MCF 10A (cell line): ENCODE measurements around the gene GPR75. TPM values are rescaled to one million over a fixed set of nuclear protein-coding genes. Genes with fewer than 3 reads are reported as not detected.
"Not testable (repeated sequence)": the region's sequence is repeated elsewhere in the genome, so short reads cannot be mapped to it uniquely, and the experiment has no call there.

Source experiments
- BruUV-seq: library from RNA; stranded (reverse); fragments of 400-500 nt; replicated peaks from 2 replicates; lab custom pipeline; 2021; lab: Mats Ljungman, UMichigan
- CTCF ChIA-PET: fragments of 300-600 bp; sonication (Branson Sonifier 250); formaldehyde crosslinking; extraction: SDS; loops from one replicate; lab custom pipeline; 2021; ENCODE audit warnings: antibody characterized with exemption, inconsistent platforms; lab: Yijun Ruan, JAX
- POLR2A ChIA-PET: fragments of 300-600, 350-650 bp; sonication (Branson Sonifier 250); formaldehyde crosslinking; extraction: SDS; loops from one replicate; lab custom pipeline; 2020; ENCODE audit warnings: antibody characterized with exemption, inconsistent platforms; lab: Yijun Ruan, JAX
- DNase-seq: peaks from one replicate; pipeline ENCODE4 v3.0.0-alpha.2; 2018; ENCODE audit not compliant: unreplicated experiment
- H3K27ac Mint-ChIP-seq: one replicate; pipeline ENCODE4 v1.8.0; 2022; ENCODE audit warnings: mild to moderate bottlenecking, low read depth, mixed read lengths; ENCODE audit not compliant: unreplicated experiment
- H3K27me3 Mint-ChIP-seq: one replicate; pipeline ENCODE4 v1.8.0; 2022; ENCODE audit warnings: mixed read lengths; ENCODE audit not compliant: insufficient read depth, unreplicated experiment
- H3K36me3 Mint-ChIP-seq: one replicate; pipeline ENCODE4 v1.8.0; 2022; ENCODE audit warnings: mild to moderate bottlenecking, moderate library complexity, mixed read lengths; ENCODE audit not compliant: insufficient read depth, unreplicated experiment
- H3K4me1 Mint-ChIP-seq: one replicate; pipeline ENCODE4 v1.8.0; 2022; ENCODE audit warnings: mixed read lengths; ENCODE audit not compliant: insufficient read depth, unreplicated experiment
- H3K4me3 Mint-ChIP-seq: one replicate; pipeline ENCODE4 v1.8.0; 2022; ENCODE audit warnings: mild to moderate bottlenecking, moderate library complexity, mixed read lengths; ENCODE audit not compliant: unreplicated experiment
- H3K9me3 Mint-ChIP-seq: one replicate; pipeline ENCODE4 v1.8.0; 2022; ENCODE audit warnings: mixed read lengths; ENCODE audit not compliant: unreplicated experiment
- intact Hi-C: fragments of 100-400 bp; cut with micrococcal nuclease; formaldehyde crosslinking; loops from 2 replicates; pipeline ENCODE4 v1.14.1; 2022
- total RNA-seq: library from RNA; stranded (reverse); gene quantifications from 2 replicates; pipeline ENCODE4 v1.2.3, GENCODE V29; 2022
- TF ChIP-seq, protein P1 (sequence below): fragments of 200-600 bp; IDR thresholded peaks from one replicate; pipeline ENCODE4 v1.8.0; 2022; ENCODE audit warnings: antibody characterized with exemption, mild to moderate bottlenecking; ENCODE audit not compliant: unreplicated experiment

The GPR75 gene
- total RNA-seq, 1 experiment from 2014 or later = 4.0 TPM

DNA sequence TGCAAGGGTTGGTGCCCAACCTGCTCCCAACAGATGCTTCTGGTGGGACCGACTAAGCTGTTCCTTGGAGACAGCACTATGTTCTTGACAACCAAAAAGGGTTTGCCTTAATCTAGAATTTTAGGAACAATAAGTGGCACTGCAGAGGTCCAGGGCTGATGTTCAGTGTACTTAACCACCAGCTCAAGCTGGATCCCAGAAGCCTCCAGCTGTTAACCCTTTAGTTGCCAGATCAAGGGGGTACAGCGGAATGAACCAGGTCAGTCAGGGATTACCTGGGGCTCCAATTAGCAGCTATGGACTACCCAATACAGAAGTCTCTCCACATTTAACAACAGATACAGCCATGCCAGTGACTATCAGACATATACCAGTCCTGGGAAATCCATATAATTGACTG, 3.5 kb downstream of the GPR75 start:
- Mint-ChIP-seq H3K9me3 (no peaks in the 10 kb centered on the region), H3K27me3 (no peaks in the 10 kb centered on the region), H3K27ac (no peak overlapping the region), H3K36me3 (peaks cover 39% of the 10 kb centered on the region), H3K4me1 (no peaks in the 10 kb centered on the region), H3K4me3 (no peak overlapping the region)
- intact Hi-C loops = no loop called here
- no TSS peak for BruUV-seq
- CTCF ChIA-PET = interaction anchor here (0.5 to 0.7 kb wide), 2 partner anchors 15 to 17 kb away, joined by 3 read pairs; no protein-coding TSS in a partner anchor
- TF ChIP-seq, protein P1, sequence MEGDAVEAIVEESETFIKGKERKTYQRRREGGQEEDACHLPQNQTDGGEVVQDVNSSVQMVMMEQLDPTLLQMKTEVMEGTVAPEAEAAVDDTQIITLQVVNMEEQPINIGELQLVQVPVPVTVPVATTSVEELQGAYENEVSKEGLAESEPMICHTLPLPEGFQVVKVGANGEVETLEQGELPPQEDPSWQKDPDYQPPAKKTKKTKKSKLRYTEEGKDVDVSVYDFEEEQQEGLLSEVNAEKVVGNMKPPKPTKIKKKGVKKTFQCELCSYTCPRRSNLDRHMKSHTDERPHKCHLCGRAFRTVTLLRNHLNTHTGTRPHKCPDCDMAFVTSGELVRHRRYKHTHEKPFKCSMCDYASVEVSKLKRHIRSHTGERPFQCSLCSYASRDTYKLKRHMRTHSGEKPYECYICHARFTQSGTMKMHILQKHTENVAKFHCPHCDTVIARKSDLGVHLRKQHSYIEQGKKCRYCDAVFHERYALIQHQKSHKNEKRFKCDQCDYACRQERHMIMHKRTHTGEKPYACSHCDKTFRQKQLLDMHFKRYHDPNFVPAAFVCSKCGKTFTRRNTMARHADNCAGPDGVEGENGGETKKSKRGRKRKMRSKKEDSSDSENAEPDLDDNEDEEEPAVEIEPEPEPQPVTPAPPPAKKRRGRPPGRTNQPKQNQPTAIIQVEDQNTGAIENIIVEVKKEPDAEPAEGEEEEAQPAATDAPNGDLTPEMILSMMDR = no peak
- no peak for DNase-seq
- POLR2A ChIA-PET = no interaction called here

DNA sequence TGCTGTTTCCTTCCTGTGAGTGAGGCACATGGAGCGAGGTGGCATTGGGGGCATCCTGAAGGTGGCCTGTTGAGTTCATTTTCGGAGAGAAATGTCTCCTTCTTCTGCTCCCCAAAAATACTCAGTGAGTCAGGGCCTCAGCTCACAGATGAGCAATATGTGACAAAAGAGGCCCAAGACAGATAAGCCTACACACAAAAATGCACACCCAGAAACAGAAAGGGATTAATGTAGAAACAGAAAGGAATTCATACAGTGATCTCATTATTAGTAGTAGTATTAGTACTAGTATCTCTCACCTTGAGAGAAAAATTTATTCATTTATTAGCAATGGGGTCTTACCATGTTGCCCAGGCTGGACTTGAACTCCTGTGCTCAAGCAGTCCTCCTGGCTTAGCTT, 5.1 kb downstream of the GPR75 start:
- no peak overlapping the region for H3K4me3 Mint-ChIP-seq
- intact Hi-C loops = no loop called here
- no TSS peak for BruUV-seq
- H3K9me3 Mint-ChIP-seq = no peaks in the 10 kb centered on the region
- CTCF ChIA-PET = interaction anchor here (0.7 kb wide), 1 partner anchor 93 kb away, joined by 4 read pairs; no protein-coding TSS in a partner anchor
- peaks cover 44% of the 10 kb centered on the region for H3K36me3 Mint-ChIP-seq
- no peaks in the 10 kb centered on the region for H3K27me3 Mint-ChIP-seq
- peak overlapping the region; percentile 9 for H3K27ac Mint-ChIP-seq
- H3K4me1 Mint-ChIP-seq = no peaks in the 10 kb centered on the region
- POLR2A ChIA-PET = no interaction called here
- TF ChIP-seq, protein P1 = no peak
- DNase-seq = no peak

DNA sequence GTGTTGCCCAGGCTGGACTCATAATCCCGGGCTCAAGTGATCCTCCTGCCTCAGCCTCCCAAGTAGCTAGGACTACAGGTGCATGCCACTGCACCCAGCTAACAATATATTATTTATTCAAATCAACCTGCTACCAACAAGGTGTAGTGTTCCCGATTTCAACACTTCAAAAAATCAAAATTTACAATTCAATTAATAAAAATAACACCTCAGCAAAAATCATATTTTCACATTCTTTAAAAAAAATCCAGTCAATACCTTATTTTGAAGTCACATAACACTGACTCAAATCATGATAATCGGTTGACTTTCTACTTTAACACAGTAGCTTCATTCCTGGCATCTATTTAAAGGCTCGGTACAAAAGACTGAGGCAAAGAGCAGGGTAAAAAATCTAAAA, 7.2 kb downstream of the GPR75 start:
- TF ChIP-seq, protein P1 = no peak
- no peak overlapping the region for H3K27ac Mint-ChIP-seq
- DNase-seq = no peak
- no peak overlapping the region for H3K4me3 Mint-ChIP-seq
- peaks cover 4% of the 10 kb centered on the region for H3K4me1 Mint-ChIP-seq
- H3K27me3 Mint-ChIP-seq = no peaks in the 10 kb centered on the region
- ChIA-PET POLR2A (interaction anchor here (0.6 to 1.0 kb wide), 2 partner anchors 69 to 78 kb away, joined by 3 read pairs; no protein-coding TSS in a partner anchor), CTCF (no interaction called here)
- intact Hi-C loops = no loop called here
- no peaks in the 10 kb centered on the region for H3K9me3 Mint-ChIP-seq
- BruUV-seq = no TSS peak
- H3K36me3 Mint-ChIP-seq = peaks cover 46% of the 10 kb centered on the region

DNA sequence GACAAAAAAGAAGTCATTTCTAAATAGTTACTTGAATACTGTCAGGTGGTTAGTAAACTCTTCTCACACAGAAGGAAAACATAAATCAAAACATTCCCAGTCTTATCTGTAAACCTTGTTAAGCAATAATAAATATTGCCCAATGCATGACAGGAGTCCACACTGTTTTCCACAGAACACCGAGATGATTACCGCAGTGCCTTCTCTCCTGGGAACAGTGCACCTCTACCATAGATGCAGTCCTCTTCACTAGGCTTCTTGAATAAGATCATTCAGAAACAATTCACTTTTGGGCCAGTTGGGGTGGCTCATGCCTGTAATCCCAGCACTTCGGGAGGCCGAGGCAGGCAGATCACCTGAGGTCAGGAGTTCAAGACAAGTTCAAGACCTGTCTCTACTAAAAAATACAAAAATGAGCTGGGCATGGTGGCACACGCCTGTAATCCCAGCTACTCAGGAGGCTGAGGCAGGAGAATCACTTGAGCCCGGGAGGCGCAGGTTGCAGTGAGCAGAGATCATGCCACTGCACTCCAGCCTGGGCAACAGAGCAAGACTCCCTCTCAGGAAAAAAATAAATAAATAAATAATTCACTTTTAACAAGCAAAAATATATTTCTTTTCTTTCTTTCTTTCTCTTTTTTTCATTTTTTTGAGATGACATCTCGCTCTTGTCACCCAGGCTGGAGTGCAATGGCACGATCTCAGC, 8.6 kb downstream of the GPR75 start:
- H3K4me1 Mint-ChIP-seq, H3K9me3 Mint-ChIP-seq, H3K27me3 Mint-ChIP-seq, DNase-seq, POLR2A ChIA-PET, intact Hi-C loops, H3K4me3 Mint-ChIP-seq, BruUV-seq: not testable (repeated sequence)
- CTCF ChIA-PET = interaction anchor here (0.6 kb wide), 1 partner anchor 1323 kb away, joined by 3 read pairs; no protein-coding TSS in a partner anchor
- peaks cover 46% of the 10 kb centered on the region for H3K36me3 Mint-ChIP-seq
- H3K27ac Mint-ChIP-seq = peak overlapping the region; percentile 12
